Activated naive CD4-positive, alpha-beta T cell treated with anti-CD3 and anti-CD28 coated beads for 36 hours (primary cell): ENCODE measurements around the gene CHKA. TPM values are rescaled to one million over a fixed set of nuclear protein-coding genes. Genes with fewer than 3 reads are reported as not detected.

Source experiments
- CTCF ChIA-PET: fragments of 350-600 bp; sonication (Branson Sonifier 250); formaldehyde crosslinking; loops from one replicate; lab custom pipeline; 2021; ENCODE audit warnings: antibody characterized with exemption; lab: Charles Lee
- DNase-seq: peaks from one replicate; pipeline ENCODE4 v3.0.0-alpha.2; 2020
- H3K27ac Mint-ChIP-seq: one replicate; pipeline ENCODE4 v1.8.0; 2021; ENCODE audit warnings: mild to moderate bottlenecking, mixed read lengths
- H3K27me3 Mint-ChIP-seq: one replicate; pipeline ENCODE4 v1.8.0; 2021; ENCODE audit warnings: low read depth, mixed read lengths
- H3K36me3 Mint-ChIP-seq: one replicate; pipeline ENCODE4 v1.8.0; 2021; ENCODE audit warnings: low read depth, mixed read lengths
- H3K4me1 Mint-ChIP-seq: one replicate; pipeline ENCODE4 v1.8.0; 2021; ENCODE audit warnings: low read depth, mixed read lengths
- H3K4me3 Mint-ChIP-seq: one replicate; pipeline ENCODE4 v1.8.0; 2021; ENCODE audit warnings: mild to moderate bottlenecking, moderate library complexity, mixed read lengths
- H3K9me3 Mint-ChIP-seq: one replicate; pipeline ENCODE4 v1.8.0; 2021; ENCODE audit warnings: mixed read lengths
- intact Hi-C: fragments of 100-400 bp; cut with micrococcal nuclease; formaldehyde crosslinking; loops from one replicate; pipeline ENCODE4 v1.15.1; 2023
- total RNA-seq, 2 experiments: library from RNA; stranded (reverse); gene quantifications; one replicate each; pipeline ENCODE4 v1.2.3, GENCODE V29; 2021

The CHKA gene
- total RNA-seq, 2 experiments from 2014 or later: 6.8 to 7.1 TPM

GRCh38 chr11:68153742-68154141 is 32.6 kb upstream of the CHKA start:
- H3K9me3 Mint-ChIP-seq: no peaks in the 10 kb centered on the region
- no peak overlapping the region for H3K27ac Mint-ChIP-seq
- DNase-seq: no peak
- peaks cover 5% of the 10 kb centered on the region for H3K36me3 Mint-ChIP-seq
- H3K4me1 Mint-ChIP-seq: no peaks in the 10 kb centered on the region
- intact Hi-C loops: no loop called here
- no peak overlapping the region for H3K4me3 Mint-ChIP-seq
- CTCF ChIA-PET: no interaction called here
- no peaks in the 10 kb centered on the region for H3K27me3 Mint-ChIP-seq

DNA sequence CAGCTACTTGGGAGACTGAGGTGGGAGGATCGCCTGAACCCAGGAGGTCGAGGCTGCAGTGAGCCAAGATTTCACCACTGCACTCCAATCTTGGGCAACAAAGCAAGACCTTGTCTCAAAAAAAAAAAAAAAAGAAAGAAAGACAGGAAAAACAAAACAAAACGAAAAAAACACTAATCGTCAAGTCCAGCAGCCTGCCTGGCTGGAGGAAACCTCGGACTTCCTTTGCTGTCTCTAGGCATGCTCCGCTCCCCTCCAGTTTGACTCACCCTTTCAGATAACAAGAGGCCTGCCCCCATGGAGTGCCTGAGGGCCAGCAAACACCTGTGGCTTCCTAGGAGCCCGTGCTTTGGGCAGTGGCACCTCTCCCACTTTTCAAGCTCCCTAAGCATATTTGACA is 28.8 kb upstream of the CHKA start:
- no peak overlapping the region for H3K4me3 Mint-ChIP-seq

GRCh38 chr11:68149417-68149816 is 28.2 kb upstream of the CHKA start:
- Mint-ChIP-seq H3K27ac (no peak overlapping the region), H3K4me3 (no peak overlapping the region), H3K36me3 (no peaks in the 10 kb centered on the region), H3K4me1 (no peaks in the 10 kb centered on the region), H3K27me3 (no peaks in the 10 kb centered on the region), H3K9me3 (no peaks in the 10 kb centered on the region)
- DNase-seq: no peak
- CTCF ChIA-PET: no interaction called here
- intact Hi-C loops: no loop called here

More for the DNA sequence above, 28.8 kb upstream of the CHKA start:
- CTCF ChIA-PET: no interaction called here
- Mint-ChIP-seq H3K27me3 (no peaks in the 10 kb centered on the region), H3K4me1 (no peaks in the 10 kb centered on the region), H3K27ac (no peak overlapping the region), H3K9me3 (no peaks in the 10 kb centered on the region), H3K36me3 (no peaks in the 10 kb centered on the region)
- no peak for DNase-seq
- intact Hi-C loops: no loop called here

DNA sequence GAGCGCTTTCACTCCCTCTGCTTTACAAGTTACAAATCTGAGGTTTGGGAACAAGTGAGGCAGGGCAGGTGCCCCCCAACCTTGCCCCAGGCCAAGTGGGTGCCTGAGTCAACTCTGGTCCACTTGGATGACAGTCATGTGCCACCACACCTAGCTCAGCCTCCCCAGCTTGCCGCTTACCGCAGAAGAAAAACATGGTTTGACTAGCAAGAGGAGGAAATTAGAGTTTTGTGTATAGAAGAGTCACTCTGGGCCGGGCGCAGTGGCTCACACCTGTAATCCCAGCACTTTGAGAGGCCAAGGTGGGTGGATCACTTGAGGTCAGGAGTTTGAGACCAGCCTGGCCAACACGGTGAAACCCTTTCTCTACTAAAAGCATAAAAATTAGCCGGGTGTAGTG is 27.7 kb upstream of the CHKA start:
- no peaks in the 10 kb centered on the region for H3K4me1 Mint-ChIP-seq

GRCh38 chr11:68148071-68148805 is 27.1 kb upstream of the CHKA start:
- CTCF ChIA-PET: no interaction called here
- DNase-seq: no peak
- H3K36me3 Mint-ChIP-seq: no peaks in the 10 kb centered on the region
- H3K27ac Mint-ChIP-seq: no peak overlapping the region
- no peaks in the 10 kb centered on the region for H3K9me3 Mint-ChIP-seq
- H3K27me3 Mint-ChIP-seq: no peaks in the 10 kb centered on the region
- no peaks in the 10 kb centered on the region for H3K4me1 Mint-ChIP-seq
- intact Hi-C loops: no loop called here
- no peak overlapping the region for H3K4me3 Mint-ChIP-seq

More for the DNA sequence above, 27.7 kb upstream of the CHKA start:
- DNase-seq: no peak
- Mint-ChIP-seq H3K36me3 (no peaks in the 10 kb centered on the region), H3K27me3 (no peaks in the 10 kb centered on the region), H3K4me3 (no peak overlapping the region), H3K9me3 (no peaks in the 10 kb centered on the region), H3K27ac (no peak overlapping the region)
- CTCF ChIA-PET: no interaction called here
- intact Hi-C loops: no loop called here

GRCh38 chr11:68146704-68147474 is 25.7 kb upstream of the CHKA start:
- DNase-seq: no peak
- Mint-ChIP-seq H3K4me3 (no peak overlapping the region), H3K36me3 (no peaks in the 10 kb centered on the region), H3K9me3 (no peaks in the 10 kb centered on the region), H3K27ac (no peak overlapping the region), H3K4me1 (peaks cover 5% of the 10 kb centered on the region), H3K27me3 (no peaks in the 10 kb centered on the region)
- CTCF ChIA-PET: interaction anchor here (0.6 kb wide), 1 partner anchor 133 kb away, joined by 7 read pairs; no protein-coding TSS in a partner anchor
- intact Hi-C loops: no loop called here

GRCh38 chr11:68146010-68146540 is 24.9 kb upstream of the CHKA start:
- H3K4me3 Mint-ChIP-seq: no peak overlapping the region
- CTCF ChIA-PET: no interaction called here

GRCh38 chr11:68145120-68145866 is 24.1 kb upstream of the CHKA start:
- H3K27ac Mint-ChIP-seq: no peak overlapping the region
- no peak overlapping the region for H3K4me3 Mint-ChIP-seq
- no peaks in the 10 kb centered on the region for H3K27me3 Mint-ChIP-seq
- H3K9me3 Mint-ChIP-seq: no peaks in the 10 kb centered on the region
- no peaks in the 10 kb centered on the region for H3K36me3 Mint-ChIP-seq
- peaks cover 11% of the 10 kb centered on the region for H3K4me1 Mint-ChIP-seq
- intact Hi-C loops: no loop called here
- CTCF ChIA-PET: interaction anchor here (1.4 kb wide), 1 partner anchor 13 kb away, joined by 4 read pairs; no protein-coding TSS in a partner anchor
- DNase-seq: no peak

More at GRCh38 chr11:68146010-68146540, 24.9 kb upstream of the CHKA start:
- Mint-ChIP-seq H3K4me1 (peaks cover 11% of the 10 kb centered on the region), H3K9me3 (no peaks in the 10 kb centered on the region), H3K27ac (no peak overlapping the region), H3K36me3 (no peaks in the 10 kb centered on the region), H3K27me3 (no peaks in the 10 kb centered on the region)
- no peak for DNase-seq
- intact Hi-C loops: no loop called here

- Mint-ChIP-seq H3K9me3 (no peaks in the 10 kb centered on the region), H3K36me3 (no peaks in the 10 kb centered on the region), H3K27ac (no peak overlapping the region), H3K4me1 (peaks cover 11% of the 10 kb centered on the region), H3K27me3 (no peaks in the 10 kb centered on the region), H3K4me3 (no peak overlapping the region)
- intact Hi-C loops: loop anchor here (2.0 kb wide), 1 partner anchor 22 kb away; the partner anchor contains the start of gene CHKA
- DNase-seq: no peak
- CTCF ChIA-PET: no interaction called here
Measured at GRCh38 chr11:68143310-68143689, 22.1 kb upstream of the CHKA start.

- H3K9me3 Mint-ChIP-seq: no peaks in the 10 kb centered on the region
- H3K4me1 Mint-ChIP-seq: peaks cover 11% of the 10 kb centered on the region
- DNase-seq: no peak
- CTCF ChIA-PET: no interaction called here
- intact Hi-C loops: loop anchor here (1.0 to 2.0 kb wide), 2 partner anchors 22 to 42 kb away; partner anchors contain the start of gene CHKA
- no peak overlapping the region for H3K4me3 Mint-ChIP-seq
- no peak overlapping the region for H3K27ac Mint-ChIP-seq
- no peaks in the 10 kb centered on the region for H3K36me3 Mint-ChIP-seq
- no peaks in the 10 kb centered on the region for H3K27me3 Mint-ChIP-seq
Measured at GRCh38 chr11:68142441-68143309, 21.5 kb upstream of the CHKA start.

DNA sequence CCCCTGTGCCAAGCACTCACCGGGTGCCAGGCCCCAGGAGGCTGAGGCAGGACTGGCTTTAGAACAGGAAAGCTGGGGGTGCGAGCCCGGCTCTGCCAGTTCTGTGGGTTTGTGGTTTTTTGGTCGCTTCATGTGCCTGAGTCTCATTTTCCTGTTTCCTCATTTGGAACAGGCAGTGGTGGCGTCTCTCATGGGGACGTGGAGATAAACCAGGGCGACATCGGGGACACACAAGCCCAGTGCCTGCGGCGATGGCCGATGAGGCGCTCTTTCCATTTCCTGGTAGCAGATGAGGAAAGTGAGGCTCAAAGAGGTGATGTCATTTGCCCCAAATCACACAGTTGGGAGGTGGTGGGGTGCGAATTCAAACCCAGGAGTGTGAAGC is 20.8 kb upstream of the CHKA start:
- Mint-ChIP-seq H3K27ac (peak overlapping the region; percentile 61), H3K4me1 (peaks cover 11% of the 10 kb centered on the region), H3K36me3 (no peaks in the 10 kb centered on the region), H3K27me3 (no peaks in the 10 kb centered on the region), H3K4me3 (no peak overlapping the region), H3K9me3 (no peaks in the 10 kb centered on the region)
- intact Hi-C loops: loop anchor here (1.0 to 2.0 kb wide), 2 partner anchors 21 to 42 kb away; partner anchors contain the start of gene CHKA
- CTCF ChIA-PET: interaction anchor here (0.7 kb wide), 1 partner anchor 116 kb away, joined by 3 read pairs; no protein-coding TSS in a partner anchor
- DNase-seq: peak; percentile 79
